ENCODE results near the gene KCNAB1. TPM values are rescaled to one million over a fixed set of nuclear protein-coding genes. Genes with fewer than 3 reads are reported as not detected.

The KCNAB1 gene
- total and polyA plus RNA-seq, 2 of the 8 experiments (the other 6 are each of a cell fraction or from before 2014, with no cell fraction given), result 0.51 to 2.3 TPM

DNA sequence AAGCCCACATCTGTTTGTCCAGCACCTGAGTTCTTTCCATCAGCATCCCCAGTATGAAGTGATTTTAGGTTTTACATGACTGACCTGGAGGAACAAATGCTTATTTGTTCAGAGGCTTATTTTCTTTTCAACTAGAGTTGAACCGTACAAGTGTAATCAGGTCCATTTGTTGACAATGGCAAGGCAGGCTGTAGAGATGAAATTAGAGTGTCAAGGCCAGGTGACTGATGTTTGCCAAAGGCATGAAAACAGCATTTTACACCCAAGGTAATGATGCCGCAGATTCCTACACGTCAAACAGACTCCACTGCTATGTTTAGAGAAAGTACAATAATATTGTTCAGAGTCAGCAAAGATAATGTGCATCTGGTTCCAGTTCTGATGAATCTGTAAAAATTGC, 96.5 kb downstream of the KCNAB1 start:
- H3K4me3 ChIP-seq (ENCODE audit: extremely low read depth in 1 of 4, insufficient read depth in 2 of 4, low read depth in 3 of 4, low read length in 4 of 4), result no peak overlapping the region
- H2BK15ac ChIP-seq (ENCODE audit: low read length), result no peak overlapping the region
- H3K79me2 ChIP-seq (ENCODE audit: control insufficient read depth in 1 of 2, insufficient read depth in 2 of 2, low read length in 2 of 2), result no peaks in the 10 kb centered on the region
- CTCF ChIA-PET (ENCODE audit: partially characterized antibody), result interaction anchor here (0.9 to 1.9 kb wide), 3 partner anchors 63 to 227 kb away, joined by 3 to 5 read pairs (median 4); no protein-coding TSS in a partner anchor
- H2BK120ac ChIP-seq (replicated peaks; ENCODE audit: low read depth, low read length), result no peak overlapping the region
- no peak overlapping the region for H2BK12ac ChIP-seq (ENCODE audit: low read depth, low read length)
- no peak overlapping the region for H2BK5ac ChIP-seq (ENCODE audit: low read depth, low read length)
- H3K79me1 ChIP-seq (ENCODE audit: low read depth, low read length), result no peaks in the 10 kb centered on the region
- no peak overlapping the region for H3K56ac ChIP-seq (replicated peaks; ENCODE audit: insufficient read length, low read depth, low read length)
- no peak overlapping the region for H3K9ac ChIP-seq (replicated peaks in 1 of 4; ENCODE audit: extremely low read depth in 1 of 4, low read depth in 3 of 4, low read length in 3 of 4)
- TF ChIP-seq TBP (IDR thresholded peaks at IDR 0.05; ENCODE audit: low read depth, low read length), result no peak
- no peak for TF ChIP-seq TAF7 (optimal IDR thresholded peaks at IDR 0.05; ENCODE audit: borderline replicate concordance, low read depth, low read length)
- TF ChIP-seq CREB1 (IDR thresholded peaks at IDR 0.05), result no peak
- no peak for TF ChIP-seq NANOG (IDR thresholded peaks at IDR 0.05; ENCODE audit: insufficient read depth, low read depth, low read length, poor library complexity, severe bottlenecking)
- TF ChIP-seq CBX5 (IDR thresholded peaks at IDR 0.05; ENCODE audit: low read depth, low read length), result no peak
- TF ChIP-seq GABPA (IDR thresholded peaks at IDR 0.05; ENCODE audit: borderline replicate concordance, insufficient read depth, low read length), result no peak
- no peak for TF ChIP-seq HDAC2 (IDR thresholded peaks at IDR 0.05; ENCODE audit: borderline replicate concordance in 1 of 2, low read depth in 2 of 2, low read length in 2 of 2)
- TF ChIP-seq RFX5 (IDR thresholded peaks at IDR 0.05; ENCODE audit: borderline replicate concordance, low read depth, low read length), result no peak
- TF ChIP-seq, protein P1, sequence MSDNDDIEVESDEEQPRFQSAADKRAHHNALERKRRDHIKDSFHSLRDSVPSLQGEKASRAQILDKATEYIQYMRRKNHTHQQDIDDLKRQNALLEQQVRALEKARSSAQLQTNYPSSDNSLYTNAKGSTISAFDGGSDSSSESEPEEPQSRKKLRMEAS (IDR thresholded peaks at IDR 0.05), result no peak
- no peak for TF ChIP-seq BCL11A (IDR thresholded peaks at IDR 0.05; ENCODE audit: low read depth in 2 of 2, low read length in 2 of 2)
- no peak for TF ChIP-seq SP4 (IDR thresholded peaks at IDR 0.05; ENCODE audit: low read length)
- TF ChIP-seq NRF1 (IDR thresholded peaks at IDR 0.05; ENCODE audit: low read depth, low read length), result no peak
- no peak overlapping the region for H2AK5ac ChIP-seq (ENCODE audit: low read depth, low read length)
- H3K4me1 ChIP-seq (replicated peaks in 1 of 4; ENCODE audit: control insufficient read depth in 3 of 4, insufficient read depth in 4 of 4, low read length in 3 of 4), result no peaks in the 10 kb centered on the region
- H4K91ac ChIP-seq (replicated peaks; ENCODE audit: insufficient read length, low read length), result no peak overlapping the region
- H4K8ac ChIP-seq (ENCODE audit: extremely low read depth, insufficient read depth, low read length), result no peak overlapping the region
- DNase-seq (ENCODE audit: low read depth in 1 of 2, low spot score in 2 of 2) (no peak), FAIRE-seq (no peak)
- no peak overlapping the region for H3K18ac ChIP-seq (ENCODE audit: extremely low read depth, low read length)
- no peak overlapping the region for H2AFZ ChIP-seq (ENCODE audit: low read length)
- no peak overlapping the region for H4K5ac ChIP-seq (ENCODE audit: insufficient read length, low read depth, low read length)
- H3K23me2 ChIP-seq (ENCODE audit: low read depth, low read length), result no peaks in the 10 kb centered on the region
- H3K36me3 ChIP-seq (ENCODE audit: control insufficient read depth in 2 of 4, insufficient read depth in 4 of 4, low read length in 3 of 4), result no peaks in the 10 kb centered on the region; a peak in 1 of 8 replicates
- no peaks in the 10 kb centered on the region for H3K9me3 ChIP-seq (ENCODE audit: insufficient read depth in 2 of 2, low read depth in 1 of 2, low read length in 1 of 2)
- H3K27me3 ChIP-seq (replicated peaks in 1 of 4; ENCODE audit: control insufficient read depth in 3 of 4, extremely low read depth in 1 of 4, insufficient read depth in 3 of 4, low read length in 3 of 4), result no peaks in the 10 kb centered on the region
- no peak overlapping the region for H3K4ac ChIP-seq (replicated peaks; ENCODE audit: insufficient read length, low read depth, low read length)
- no peak overlapping the region for H2BK20ac ChIP-seq (ENCODE audit: low read length)
- H3K4me2 ChIP-seq (ENCODE audit: insufficient read depth in 1 of 2, low read depth in 2 of 2, low read length in 2 of 2), result no peak overlapping the region
- peaks cover 0 to 1% of the 10 kb centered on the region in 2 experiments for H4K20me1 ChIP-seq (replicated peaks in 1 of 2; ENCODE audit: control insufficient read depth in 1 of 2, insufficient read depth in 2 of 2, low read length in 2 of 2)
- no peak overlapping the region for H3K23ac ChIP-seq (ENCODE audit: insufficient read length)
- 90% methylated on average over 3 of the region's 3 CpGs; no CpG with 5 or more reads in 1 of the 2 experiments for WGBS, 2 experiments (ENCODE audit: extremely low coverage in 1 of 2, insufficient coverage in 1 of 2, insufficient read length in 1 of 2, insufficient replicate concordance in 2 of 2, low coverage in 1 of 2, low lambda C conversion rate in 2 of 2, missing lambda C conversion rate in 1 of 2)
- no peak overlapping the region for H3K27ac ChIP-seq (ENCODE audit: low read depth, low read length)
- POLR2A ChIA-PET (ENCODE audit: partially characterized antibody), result no interaction called here
- no peak overlapping the region for H3K14ac ChIP-seq (ENCODE audit: insufficient read length)

Data from H1 (cell line).